Mesothelial cell of epicardium (in vitro differentiated cells): ENCODE measurements around the gene NLRC5. TPM values are rescaled to one million over a fixed set of nuclear protein-coding genes. Genes with fewer than 3 reads are reported as not detected.
"Not testable (repeated sequence)": the region's sequence is repeated elsewhere in the genome, so short reads cannot be mapped to it uniquely, and the experiment has no call there.

Source experiments
- DNase-seq, 2 experiments: peaks; one replicate each; pipeline ENCODE4 v3.0.0; 2021; ENCODE audit warnings: low spot score in 2 of 2; ENCODE audit not compliant: unreplicated experiment in 2 of 2
- H3K27ac Mint-ChIP-seq: 2 replicates; pipeline ENCODE4 v1.8.0; 2021; ENCODE audit warnings: mixed read lengths
- H3K27me3 Mint-ChIP-seq: 2 replicates; pipeline ENCODE4 v1.8.0; 2021; ENCODE audit warnings: low read depth, mixed read lengths
- H3K36me3 Mint-ChIP-seq: 2 replicates; pipeline ENCODE4 v1.8.0; 2021; ENCODE audit warnings: mixed read lengths
- H3K4me1 Mint-ChIP-seq: 2 replicates; pipeline ENCODE4 v1.8.0; 2021; ENCODE audit warnings: mixed read lengths
- H3K4me3 Mint-ChIP-seq: 2 replicates; pipeline ENCODE4 v1.8.0; 2021; ENCODE audit warnings: mild to moderate bottlenecking, moderate library complexity, mixed read lengths
- H3K9me3 Mint-ChIP-seq: 2 replicates; pipeline ENCODE4 v1.8.0; 2021; ENCODE audit warnings: mixed read lengths
- CTCF ChIP-seq: fragments of 200-600 bp; sonication (generic); IDR thresholded peaks from one replicate; pipeline ENCODE4 v1.5.0; 2021; ENCODE audit warnings: antibody characterized with exemption; ENCODE audit not compliant: unreplicated experiment
- total RNA-seq: library from RNA; stranded (reverse); gene quantifications from 3 replicates; pipeline ENCODE4 v1.2.1, GENCODE V29; 2021

NLRC5 gene
- total RNA-seq, 1 donor from 2014 or later: 3.7 TPM

GRCh38 chr16:57069053-57069452, 79.7 kb downstream of the NLRC5 start:
- H3K27me3 Mint-ChIP-seq: peaks cover 15% of the 10 kb centered on the region
- H3K9me3 Mint-ChIP-seq: no peaks in the 10 kb centered on the region
- no peak for TF ChIP-seq CTCF
- no peak overlapping the region for H3K27ac Mint-ChIP-seq
- no peak overlapping the region for H3K4me3 Mint-ChIP-seq
- DNase-seq: no peak
- peaks cover 8% of the 10 kb centered on the region for H3K4me1 Mint-ChIP-seq
- H3K36me3 Mint-ChIP-seq: no peaks in the 10 kb centered on the region

GRCh38 chr16:57069635-57070370, 80.4 kb downstream of the NLRC5 start:
- no peak for TF ChIP-seq CTCF
- Mint-ChIP-seq H3K4me3 (no peak overlapping the region), H3K9me3 (no peaks in the 10 kb centered on the region), H3K36me3 (no peaks in the 10 kb centered on the region), H3K4me1 (peaks cover 8% of the 10 kb centered on the region), H3K27me3 (peaks cover 15% of the 10 kb centered on the region), H3K27ac (no peak overlapping the region)
- no peak for DNase-seq

GRCh38 chr16:57070424-57070823, 81.1 kb downstream of the NLRC5 start:
- H3K27me3 Mint-ChIP-seq: peaks cover 15% of the 10 kb centered on the region
- no peak overlapping the region for H3K4me3 Mint-ChIP-seq
- no peak for TF ChIP-seq CTCF
- H3K9me3 Mint-ChIP-seq: no peaks in the 10 kb centered on the region
- no peak for DNase-seq
- no peaks in the 10 kb centered on the region for H3K36me3 Mint-ChIP-seq
- H3K27ac Mint-ChIP-seq: no peak overlapping the region
- peaks cover 8% of the 10 kb centered on the region for H3K4me1 Mint-ChIP-seq

GRCh38 chr16:57071081-57071732, 81.8 kb downstream of the NLRC5 start:
- peaks cover 15% of the 10 kb centered on the region for H3K27me3 Mint-ChIP-seq
- H3K36me3 Mint-ChIP-seq, H3K27ac Mint-ChIP-seq, DNase-seq, H3K4me1 Mint-ChIP-seq, H3K9me3 Mint-ChIP-seq, H3K4me3 Mint-ChIP-seq: not testable (repeated sequence)

- H3K27me3 Mint-ChIP-seq: peaks cover 14% of the 10 kb centered on the region
- H3K9me3 Mint-ChIP-seq: no peaks in the 10 kb centered on the region
- peaks cover 8% of the 10 kb centered on the region for H3K4me1 Mint-ChIP-seq
- TF ChIP-seq CTCF: no peak
- H3K4me3 Mint-ChIP-seq: no peak overlapping the region
- H3K27ac Mint-ChIP-seq: no peak overlapping the region
- no peaks in the 10 kb centered on the region for H3K36me3 Mint-ChIP-seq
- no peak for DNase-seq
Observed at GRCh38 chr16:57071831-57072582, 82.7 kb downstream of the NLRC5 start.
